Smooth muscle cell of the pulmonary artery (primary cell): ENCODE results near the gene PGP. TPM values are rescaled to one million over a fixed set of nuclear protein-coding genes. Genes with fewer than 3 reads are reported as not detected.

ENCODE experiments used
- total RNA-seq: library from RNA; depleted of rRNA; stranded (reverse); fragments of >200 nt; gene quantifications from 2 replicates; pipeline ENCODE4 v1.2.3, GENCODE V29; 2014

The PGP gene
- 6.1 and 11.0 TPM in 2 replicates for total RNA-seq

GRCh38 chr16:2214719-2214968, at the start of gene PGP:
Gene PGP (minus strand): TSS chr16:2214840. CDS start chr16:2214777, 63 bp downstream.

GRCh38 chr16:2251296-2252111, 36.9 kb upstream of the PGP start, which contains the start of gene ECI1:
Gene ECI1 (minus strand): TSS chr16:2251587. CDS start chr16:2251566, 21 bp downstream.

GRCh38 chr16:2236337-2237101, 21.9 kb upstream of the PGP start, which contains the start of gene DNASE1L2:
Gene DNASE1L2 (plus strand): TSS chr16:2236444. CDS start chr16:2236817, 373 bp downstream.

GRCh38 chr16:2223221-2223941, 8.7 kb upstream of the PGP start, which contains the start of gene E4F1:
Gene E4F1 (plus strand): TSS chr16:2223591. CDS start chr16:2223614, 23 bp downstream.

GRCh38 chr16:2210386-2211365, 4.0 kb downstream of the PGP start, which contains the start of gene BRICD5:
Gene BRICD5 (minus strand): TSS chr16:2210863. CDS start chr16:2210833, 30 bp downstream.

GRCh38 chr16:2205104-2205966, 9.3 kb downstream of the PGP start, which contains the start of gene MLST8:
Gene MLST8 (plus strand): TSS chr16:2205454. CDS start chr16:2206086, 632 bp downstream.

GRCh38 chr16:2196162-2196980, 18.3 kb downstream of the PGP start, which contains the start of gene CASKIN1:
Gene CASKIN1 (minus strand): TSS chr16:2196605. CDS start chr16:2196432, 173 bp downstream.

Other genes with a start within 250 kb of the PGP start
- not detected in 2 replicates for gene RNF151, start 248.0 kb downstream of the PGP start, total RNA-seq
- 43.1 and 56.3 TPM in 2 replicates for gene TBL3, start 242.8 kb downstream of the PGP start, total RNA-seq
- not detected in 2 replicates for gene NOXO1, start 233.4 kb downstream of the PGP start, total RNA-seq
- gene GFER, start 230.6 kb downstream of the PGP start, total RNA-seq = 8.1 and 15.1 TPM in 2 replicates
- 4.0 and 12.5 TPM in 2 replicates for gene SYNGR3, start 224.9 kb downstream of the PGP start, total RNA-seq
- 16.4 and 29.0 TPM in 2 replicates for gene ZNF598, start 205.0 kb downstream of the PGP start, total RNA-seq
- gene NPW, start 195.1 kb downstream of the PGP start, total RNA-seq = 0.85 and 1.0 TPM in 2 replicates
- gene NHERF2, start 187.9 kb downstream of the PGP start, total RNA-seq = 66.8 and 76.2 TPM in 2 replicates
- 19.2 and 22.6 TPM in 2 replicates for gene NTHL1, start 167.0 kb downstream of the PGP start, total RNA-seq
- gene TSC2, start 166.9 kb downstream of the PGP start, total RNA-seq = 57.9 and 73.0 TPM in 2 replicates
- gene PKD1, start 78.9 kb downstream of the PGP start, total RNA-seq = 276 and 395 TPM in 2 replicates
- 1.2 and 3.1 TPM in 2 replicates for gene RAB26, start 66.2 kb downstream of the PGP start, total RNA-seq
- 70.4 and 97.4 TPM in 2 replicates for gene TRAF7, start 59.1 kb downstream of the PGP start, total RNA-seq
- gene CASKIN1, start 18.2 kb downstream of the PGP start, total RNA-seq = 0.20 and 1.7 TPM in 2 replicates
- 24.3 and 28.1 TPM in 2 replicates for gene MLST8, start 9.4 kb downstream of the PGP start, total RNA-seq
- 1.2 and 2.2 TPM in 2 replicates for gene BRICD5, start 4.0 kb downstream of the PGP start, total RNA-seq
- 24.2 and 32.3 TPM in 2 replicates for gene E4F1, start 8.8 kb upstream of the PGP start, total RNA-seq
- 0.65 and 0.92 TPM in 2 replicates for gene DNASE1L2, start 21.6 kb upstream of the PGP start, total RNA-seq
- 17.9 and 23.9 TPM in 2 replicates for gene ECI1, start 36.7 kb upstream of the PGP start, total RNA-seq
- 45.6 and 57.1 TPM in 2 replicates for gene RNPS1, start 53.3 kb upstream of the PGP start, total RNA-seq
- gene ABCA3, start 125.9 kb upstream of the PGP start, total RNA-seq = 13.0 and 16.0 TPM in 2 replicates
- gene CCNF, start 214.6 kb upstream of the PGP start, total RNA-seq = 5.0 and 7.8 TPM in 2 replicates
- 2.4 and 2.8 TPM in 2 replicates for gene TEDC2, start 245.3 kb upstream of the PGP start, total RNA-seq